A549 (cell line): ENCODE data around the gene TMEM119.
"Not testable (repeated sequence)": the region's sequence is repeated elsewhere in the genome, so short reads cannot be mapped to it uniquely, and the experiment has no call there.

Experiments used
- CEBPB ChIP-seq, 2 experiments: fragments of >200 bp in 1 of 2; sonication (Bioruptor Twin) in 1 of 2; formaldehyde crosslinking in 1 of 2; IDR thresholded peaks; 2 replicates each; pipeline ENCODE4 v1.6.1; 2012 to 2016
- CTCF ChIP-seq: fragments of >200 bp; sonication (Bioruptor Twin); formaldehyde crosslinking; IDR thresholded peaks from 3 replicates; pipeline ENCODE4 v1.5.1; 2016
- HOXB13 ChIP-seq: fragments of 250-450 bp; sonication (Bioruptor Pico); IDR thresholded peaks from 2 replicates; pipeline ENCODE4 v1.5.0; 2020; ENCODE audit warnings: low read depth, mild to moderate bottlenecking, moderate library complexity
- MAX ChIP-seq: IDR thresholded peaks from 2 replicates; pipeline ENCODE4 v1.6.1; 2012
- POLR2A ChIP-seq: IDR thresholded peaks from 2 replicates; pipeline ENCODE4 v1.6.1; 2012; ENCODE audit warnings: mild to moderate bottlenecking, low read length
- POLR2AphosphoS2 ChIP-seq: conservative IDR thresholded peaks from 2 replicates; pipeline ENCODE4 v1.6.1; 2012; ENCODE audit warnings: low read length, improper control_type of control experiment, inconsistent platforms

GRCh38 chr12:108574276-108574675 is 23.6 kb downstream of the TMEM119 start:
- not testable (repeated sequence) for TF ChIP-seq POLR2A; CEBPB (IDR thresholded peaks at IDR 0.05); HOXB13; CTCF; POLR2AphosphoS2; MAX
